Measurements from ENCODE around the gene ANKMY2. TPM values are rescaled to one million over a fixed set of nuclear protein-coding genes. Genes with fewer than 3 reads are reported as not detected.
"Not testable (repeated sequence)": the region's sequence is repeated elsewhere in the genome, so short reads cannot be mapped to it uniquely, and the experiment has no call there.

ANKMY2 gene
- total and polyA plus RNA-seq, 7 donors = 11.9 to 21.1 (median 16.4) TPM

DNA sequence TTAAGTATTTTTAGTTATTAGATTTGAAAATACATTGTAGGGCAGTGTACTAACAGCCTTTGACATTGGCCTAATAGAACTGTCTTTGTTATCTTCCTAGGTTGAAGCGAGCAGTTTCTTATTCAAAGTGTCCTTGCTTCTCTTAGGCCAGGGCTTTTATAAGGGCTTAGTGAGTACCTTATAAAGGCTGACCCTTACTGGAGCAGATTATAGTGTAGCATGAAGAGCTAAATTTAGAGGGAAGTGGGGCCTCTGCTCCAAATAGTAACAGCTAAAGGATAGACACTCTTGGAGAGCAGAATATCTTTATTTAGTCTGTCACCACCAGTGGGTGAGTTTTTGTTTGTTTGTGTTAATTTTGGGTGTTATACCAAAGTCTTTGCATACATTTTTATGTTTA lies 16.4 kb upstream of the ANKMY2 start:
- 92 to 94% methylated on average over 1 of the region's 1 CpG for WGBS, 2 donors
- H3K36me3 ChIP-seq = peaks cover 0 to 5% (median 0%) of the 10 kb centered on the region in 4 donors
- H3K4me1 ChIP-seq = peaks cover 0 to 31% (median 29%) of the 10 kb centered on the region in 4 donors
- intact Hi-C loops (cut with DNase I) = no loop called here
- H3K27me3 ChIP-seq = no peaks in the 10 kb centered on the region
- H3K9me3 ChIP-seq = no peaks in the 10 kb centered on the region
- TF ChIP-seq EP300 (IDR thresholded peaks at IDR 0.05) (no peak), POLR2A (IDR thresholded peaks at IDR 0.05) (no peak), CTCF (IDR thresholded peaks at IDR 0.05) (no peak), POLR2AphosphoS5 (IDR thresholded peaks at IDR 0.05) (no peak)
- peak overlapping the region; percentile 7 to 49 (median 28) for H3K27ac ChIP-seq
- no peak overlapping the region for H3K4me3 ChIP-seq
- DNase-seq = no peak

DNA sequence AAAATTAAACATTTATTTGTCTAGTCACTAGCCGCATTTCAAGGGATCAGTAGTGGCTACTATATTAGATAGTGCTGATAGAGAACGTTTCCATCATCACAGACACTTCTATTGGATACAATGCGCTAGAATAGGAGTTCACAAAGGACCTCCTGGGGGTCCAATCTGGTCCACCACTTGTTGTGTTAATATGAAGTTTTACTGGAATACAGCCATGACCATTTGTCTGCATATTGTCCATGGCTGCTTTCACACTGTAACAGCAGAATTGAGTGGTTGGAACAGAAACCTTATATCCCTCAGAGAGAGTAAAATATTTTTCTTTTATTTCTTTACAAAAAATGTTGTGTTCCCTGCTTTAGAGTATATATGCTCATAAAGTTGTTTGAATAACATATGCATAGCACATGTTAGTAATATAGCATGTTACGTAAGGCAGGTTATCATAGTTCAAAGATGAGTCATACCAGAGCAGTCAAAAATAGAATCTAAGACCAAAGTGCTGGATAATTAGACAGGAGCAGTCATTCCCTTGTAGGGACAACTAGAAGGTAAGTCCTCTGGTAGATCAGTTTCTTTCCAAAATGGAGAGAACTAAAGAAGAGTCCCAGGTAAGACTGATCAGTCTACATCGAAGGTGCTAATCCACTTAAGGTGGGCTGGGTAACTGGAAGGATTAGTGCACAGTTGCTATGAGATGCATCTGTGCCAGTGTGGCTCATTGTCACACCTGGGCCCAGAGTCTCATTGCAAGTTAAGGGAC lies 15.3 kb upstream of the ANKMY2 start:
- TF ChIP-seq POLR2A (IDR thresholded peaks at IDR 0.05) (no peak), POLR2AphosphoS5 (IDR thresholded peaks at IDR 0.05) (peak in 1 of 4 donors; percentile 40), EP300 (IDR thresholded peaks at IDR 0.05) (no peak), CTCF (IDR thresholded peaks at IDR 0.05) (no peak)
- peak overlapping the region in 1 of 4 donors; percentile 46 for H3K27ac ChIP-seq
- H3K36me3 ChIP-seq = no peaks in the 10 kb centered on the region
- 62 to 78% methylated on average over 5 of the region's 5 CpGs for WGBS, 2 donors
- H3K4me3 ChIP-seq = no peak overlapping the region
- no peak for DNase-seq
- H3K27me3 ChIP-seq = no peaks in the 10 kb centered on the region
- intact Hi-C loops (cut with DNase I) = no loop called here
- H3K9me3 ChIP-seq = no peaks in the 10 kb centered on the region
- peaks cover 0 to 31% (median 29%) of the 10 kb centered on the region in 4 donors for H3K4me1 ChIP-seq

- peaks cover 0 to 31% (median 29%) of the 10 kb centered on the region in 4 donors for H3K4me1 ChIP-seq
- 86 to 91% methylated on average over 8 of the region's 8 CpGs for WGBS, 2 donors
- intact Hi-C loops (cut with DNase I) = not testable (repeated sequence)
Measured at GRCh38 chr7:16659854-16660497, 14.4 kb upstream of the ANKMY2 start.

DNA sequence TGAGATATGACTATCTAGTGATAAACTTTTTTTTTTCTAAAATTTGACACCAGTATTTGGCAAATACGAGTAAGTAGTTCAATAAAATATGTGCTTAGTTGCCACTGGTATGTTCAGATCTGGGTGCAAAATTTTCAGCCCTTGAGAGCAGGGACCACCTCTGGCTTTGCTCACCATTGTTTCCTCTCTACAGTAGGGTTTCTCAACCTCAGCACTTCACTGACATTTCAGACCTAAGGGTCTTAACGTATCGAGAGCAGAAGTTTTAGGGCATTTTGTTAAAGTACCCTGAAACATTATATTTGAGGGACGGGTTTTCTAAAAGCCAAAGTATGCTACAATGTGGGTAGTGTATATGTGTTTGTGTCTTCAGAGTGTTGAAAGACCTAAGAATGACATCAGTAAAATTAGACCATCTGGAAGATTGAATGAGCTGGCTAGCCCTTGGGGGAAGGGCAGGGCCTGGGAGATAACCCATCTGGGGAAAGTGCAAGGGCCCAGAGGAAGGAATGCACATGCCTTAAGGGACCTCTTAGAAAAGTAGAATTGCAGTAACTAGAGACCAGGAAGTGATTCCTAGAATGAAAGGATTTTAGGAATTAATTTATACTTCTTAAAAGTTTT lies 12.2 kb upstream of the ANKMY2 start:
- TF ChIP-seq EP300 (IDR thresholded peaks at IDR 0.05) (no peak), POLR2AphosphoS5 (IDR thresholded peaks at IDR 0.05) (peak in 1 of 4 donors; percentile 18)
- DNase-seq = no peak
- Histone ChIP-seq H3K9me3 (no peaks in the 10 kb centered on the region), H3K27ac (no peak overlapping the region), H3K4me1 (peaks cover 0 to 27% (median 27%) of the 10 kb centered on the region in 4 donors), H3K27me3 (no peaks in the 10 kb centered on the region), H3K4me3 (no peak overlapping the region), H3K36me3 (no peaks in the 10 kb centered on the region)
- intact Hi-C loops (cut with DNase I) = no loop called here
- 85 to 86% methylated on average over 4 of the region's 4 CpGs for whole genome bisulfite sequencing, 2 donors

More at GRCh38 chr7:16659854-16660497, 14.4 kb upstream of the ANKMY2 start:
- not testable (repeated sequence) for H3K4me3 ChIP-seq, H3K27ac ChIP-seq, H3K36me3 ChIP-seq, H3K27me3 ChIP-seq, H3K9me3 ChIP-seq, DNase-seq

DNA sequence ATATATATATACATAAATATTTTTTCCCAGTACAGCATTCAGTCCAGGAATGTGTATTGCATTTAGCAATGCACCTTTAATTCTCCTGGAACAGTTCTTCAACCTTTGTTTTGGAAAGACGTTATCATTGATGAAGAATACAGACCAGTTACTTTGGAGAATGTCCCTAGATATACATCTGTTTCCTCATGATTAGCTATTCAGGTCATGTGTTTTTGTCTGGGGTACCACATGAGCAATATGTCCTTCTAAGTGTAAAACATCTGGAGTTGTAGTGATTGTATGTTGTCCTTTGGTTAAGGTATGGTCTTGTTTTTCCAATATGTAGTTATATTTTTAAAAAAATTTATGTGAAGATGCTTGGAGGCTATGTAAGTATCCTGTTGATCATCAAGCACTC lies 10.6 kb upstream of the ANKMY2 start:
- Histone ChIP-seq H3K27me3 (no peaks in the 10 kb centered on the region), H3K9me3 (no peaks in the 10 kb centered on the region), H3K4me1 (peaks cover 0 to 12% (median 10%) of the 10 kb centered on the region in 4 donors), H3K36me3 (no peaks in the 10 kb centered on the region), H3K27ac (no peak overlapping the region), H3K4me3 (no peak overlapping the region)
- intact Hi-C loops (cut with DNase I) = no loop called here
- WGBS, 2 donors = 76 to 84% methylated on average over 1 of the region's 1 CpG
- TF ChIP-seq POLR2AphosphoS5 (IDR thresholded peaks at IDR 0.05) (no peak), CTCF (IDR thresholded peaks at IDR 0.05) (no peak), POLR2A (IDR thresholded peaks at IDR 0.05) (no peak), EP300 (IDR thresholded peaks at IDR 0.05) (no peak)
- no peak for DNase-seq

Measured in sigmoid colon (tissue), 7 donors.